Parathyroid adenoma (tissue), 2 donors: ENCODE results near the gene SORBS1.
A peak's percentile ranks its signal among the peaks of the same experiment; 100 is the strongest.

Source experiments
- H2AFZ ChIP-seq: fragments of 300-600 bp; sonication (generic); one replicate; pipeline ENCODE4 v1.7.0; 2017; ENCODE audit warnings: antibody characterized with exemption, mild to moderate bottlenecking
- H3K27ac ChIP-seq: fragments of 300-600 bp; sonication (generic); one replicate; pipeline ENCODE4 v1.7.0; 2017
- H3K27me3 ChIP-seq: fragments of 300-600 bp; sonication (generic); one replicate; pipeline ENCODE4 v1.7.0; 2017; ENCODE audit warnings: low read length; ENCODE audit not compliant: control insufficient read depth, insufficient read depth
- H3K36me3 ChIP-seq: fragments of 300-600 bp; sonication (generic); one replicate; pipeline ENCODE4 v1.7.0; 2017; ENCODE audit warnings: low read length; ENCODE audit not compliant: control insufficient read depth, insufficient read depth
- H3K4me1 ChIP-seq: fragments of 300-600 bp; sonication (generic); one replicate; pipeline ENCODE4 v1.7.0; 2017; ENCODE audit warnings: control low read depth
- H3K4me2 ChIP-seq: fragments of 300-600 bp; sonication (generic); one replicate; pipeline ENCODE4 v1.7.0; 2017; ENCODE audit warnings: low read length
- H3K4me3 ChIP-seq: fragments of 300-600 bp; sonication (generic); one replicate; pipeline ENCODE4 v1.7.0; 2017; ENCODE audit warnings: low read depth, low read length
- H3K79me2 ChIP-seq: fragments of 300-600 bp; sonication (generic); one replicate; pipeline ENCODE4 v1.7.0; 2017; ENCODE audit warnings: control low read depth
- H3K9ac ChIP-seq: fragments of 300-600 bp; sonication (generic); one replicate; pipeline ENCODE4 v1.7.0; 2017; ENCODE audit warnings: mild to moderate bottlenecking
- H3K9me3 ChIP-seq: fragments of 300-600 bp; sonication (generic); one replicate; pipeline ENCODE4 v1.7.0; 2017; ENCODE audit warnings: low read length; ENCODE audit not compliant: control insufficient read depth
- CTCF ChIP-seq: fragments of 300-600 bp; sonication (generic); IDR thresholded peaks from one replicate; pipeline ENCODE4 v1.7.0; 2017; ENCODE audit warnings: antibody characterized with exemption, mild to moderate bottlenecking
- donor health status: primary hyperparathyroidism.

SORBS1 gene

GRCh38 chr10:95561177-95561863, at the start of gene SORBS1:
Gene SORBS1, minus strand, starts transcription at chr10:95561371. Its CDS starts 120,236 bp downstream, at chr10:95441135.
- H3K9ac ChIP-seq, result peak within 1 kb of the TSS; percentile 61
- no peak for TF ChIP-seq CTCF
- H3K4me3 ChIP-seq, result peak within 1 kb of the TSS; percentile 75
- H3K4me2 ChIP-seq, result peak within 1 kb of the TSS; percentile 73
- peak within 1 kb of the TSS; percentile 78 for H3K27ac ChIP-seq
- no peaks in the 10 kb centered on the region for H3K36me3 ChIP-seq
- H3K27me3 ChIP-seq, result no peaks in the 10 kb centered on the region
- H3K79me2 ChIP-seq, result no peaks in the 10 kb centered on the region
- H2AFZ ChIP-seq, result peak within 1 kb of the TSS; percentile 98
- no peaks in the 10 kb centered on the region for H3K9me3 ChIP-seq
- peaks cover 3% of the 10 kb centered on the region for H3K4me1 ChIP-seq

GRCh38 chr10:95610727-95611126, 49.6 kb upstream of the SORBS1 start:
- TF ChIP-seq CTCF, result no peak
- Histone ChIP-seq H3K4me3 (no peak overlapping the region), H3K27ac (no peak overlapping the region), H3K9ac (no peak overlapping the region), H3K9me3 (no peaks in the 10 kb centered on the region), H2AFZ (no peak overlapping the region), H3K79me2 (no peaks in the 10 kb centered on the region), H3K36me3 (no peaks in the 10 kb centered on the region), H3K4me2 (no peak overlapping the region), H3K4me1 (no peaks in the 10 kb centered on the region), H3K27me3 (no peaks in the 10 kb centered on the region)

- no peaks in the 10 kb centered on the region for H3K36me3 ChIP-seq
- H3K4me1 ChIP-seq, result no peaks in the 10 kb centered on the region
- no peak for TF ChIP-seq CTCF
- no peaks in the 10 kb centered on the region for H3K9me3 ChIP-seq
- H3K9ac ChIP-seq, result no peak overlapping the region
- H3K4me3 ChIP-seq, result no peak overlapping the region
- H3K27ac ChIP-seq, result no peak overlapping the region
- no peaks in the 10 kb centered on the region for H3K27me3 ChIP-seq
- H3K79me2 ChIP-seq, result no peaks in the 10 kb centered on the region
- H2AFZ ChIP-seq, result no peak overlapping the region
- H3K4me2 ChIP-seq, result no peak overlapping the region
These were observed 45.8 kb upstream of the SORBS1 start for GRCh38 chr10:95606922-95607321.

GRCh38 chr10:95605163-95605562, 44.0 kb upstream of the SORBS1 start:
- H3K27ac ChIP-seq, result no peak overlapping the region
- no peak overlapping the region for H3K4me2 ChIP-seq
- no peak overlapping the region for H3K4me3 ChIP-seq
- no peak overlapping the region for H3K9ac ChIP-seq
- H3K79me2 ChIP-seq, result no peaks in the 10 kb centered on the region
- no peak for TF ChIP-seq CTCF
- no peaks in the 10 kb centered on the region for H3K4me1 ChIP-seq
- no peaks in the 10 kb centered on the region for H3K27me3 ChIP-seq
- no peak overlapping the region for H2AFZ ChIP-seq
- H3K36me3 ChIP-seq, result no peaks in the 10 kb centered on the region
- no peaks in the 10 kb centered on the region for H3K9me3 ChIP-seq

GRCh38 chr10:95604630-95605029, 43.5 kb upstream of the SORBS1 start:
- H3K27me3 ChIP-seq, result no peaks in the 10 kb centered on the region
- H3K4me1 ChIP-seq, result no peaks in the 10 kb centered on the region
- H3K9ac ChIP-seq, result no peak overlapping the region
- no peaks in the 10 kb centered on the region for H3K79me2 ChIP-seq
- no peaks in the 10 kb centered on the region for H3K36me3 ChIP-seq
- no peak for TF ChIP-seq CTCF
- H2AFZ ChIP-seq, result no peak overlapping the region
- H3K4me3 ChIP-seq, result no peak overlapping the region
- H3K4me2 ChIP-seq, result no peak overlapping the region
- H3K9me3 ChIP-seq, result no peaks in the 10 kb centered on the region
- no peak overlapping the region for H3K27ac ChIP-seq
